ENCODE data around the gene RALGDS. TPM values are rescaled to one million over a fixed set of nuclear protein-coding genes. Genes with fewer than 3 reads are reported as not detected.

RALGDS gene
- total and polyA plus RNA-seq, 2 of the 4 experiments (the other 2 are of a cell fraction), result 13.1 to 36.9 TPM

GRCh38 chr9:133121915-133122550 lies 993 bp upstream of the RALGDS start:
- no peak overlapping the region for H2BK120ac ChIP-seq (ENCODE audit: low read depth, low read length)
- H2BK5ac ChIP-seq (ENCODE audit: low read depth, low read length, poor library complexity, severe bottlenecking), result no peak overlapping the region
- peaks cover 57% of the 10 kb centered on the region for H4K20me1 ChIP-seq (ENCODE audit: insufficient read depth, low read length)
- H3K27ac ChIP-seq (ENCODE audit: insufficient read depth, low read length), result no peak overlapping the region
- peaks cover 30% of the 10 kb centered on the region for H3K9me1 ChIP-seq (ENCODE audit: insufficient read depth, low read length)
- TF ChIP-seq RCOR1 (IDR thresholded peaks at IDR 0.05; ENCODE audit: insufficient replicate concordance, low read length), result no peak
- no peak for TF ChIP-seq MAFK (IDR thresholded peaks at IDR 0.05; ENCODE audit: low read depth, low read length)
- no peak for TF ChIP-seq RFX5 (IDR thresholded peaks at IDR 0.05; ENCODE audit: low read depth, low read length)
- TF ChIP-seq SMC3 (IDR thresholded peaks at IDR 0.05; ENCODE audit: low read depth, low read length), result no peak
- no peak for TF ChIP-seq CHD1 (IDR thresholded peaks at IDR 0.05; ENCODE audit: low read depth, low read length)
- TF ChIP-seq CTCF (conservative IDR thresholded peaks at IDR 0.05; ENCODE audit: low read depth, low read length), result no peak
- TF ChIP-seq BHLHE40 (IDR thresholded peaks at IDR 0.05; ENCODE audit: low read depth, low read length), result no peak
- no peak for TF ChIP-seq NFE2L2 (IDR thresholded peaks at IDR 0.05; ENCODE audit: low read depth, low read length)
- H2BK15ac ChIP-seq (ENCODE audit: low read depth, low read length), result no peak overlapping the region
- H3K9me3 ChIP-seq (ENCODE audit: control insufficient read depth, insufficient read depth, low read length), result no peaks in the 10 kb centered on the region
- no peak overlapping the region for H2BK20ac ChIP-seq (ENCODE audit: low read depth, low read length)
- H4K5ac ChIP-seq (ENCODE audit: low read depth, low read length), result no peak overlapping the region
- no peak overlapping the region for H3K9ac ChIP-seq (ENCODE audit: low read depth, low read length)
- H4K91ac ChIP-seq (ENCODE audit: insufficient read depth, low read depth, low read length), result no peak overlapping the region
- in situ Hi-C loops (cut with MboI; ENCODE audit: low sequenced_read_pairs), result no loop called here
- no peak overlapping the region for H4K8ac ChIP-seq (ENCODE audit: low read depth in 2 of 2, low read length in 2 of 2)
- no peak overlapping the region for H3K18ac ChIP-seq (ENCODE audit: low read depth, low read length)
- no peak overlapping the region for H2AK9ac ChIP-seq (replicated peaks; ENCODE audit: low read depth, low read length, poor library complexity)
- no peaks in the 10 kb centered on the region for H3K36me3 ChIP-seq (ENCODE audit: control insufficient read depth, insufficient read depth, low read length)
- H3K4ac ChIP-seq (ENCODE audit: low read depth, low read length), result peak overlapping the region; percentile 66; the same call in 1 of the 2 replicates
- no peak overlapping the region for H3K23ac ChIP-seq (ENCODE audit: low read depth, low read length)
- peak overlapping the region; percentile 84; the same call in 1 of the 2 replicates for H2AK5ac ChIP-seq (ENCODE audit: low read depth, low read length)
- intact Hi-C loops (cut with micrococcal nuclease), result no loop called here
- no peak for ATAC-seq (ENCODE audit: low read depth)
- ChIA-PET CTCF (interaction anchor here (0.6 kb wide), 1 partner anchor 660 kb away, joined by 7 read pairs; no protein-coding TSS in a partner anchor), POLR2A (ENCODE audit: unreplicated experiment) (no interaction called here)
- no TSS peak for BruUV-seq (replicated peaks)
- peaks cover 26% of the 10 kb centered on the region for H3K4me1 ChIP-seq (ENCODE audit: control insufficient read depth, insufficient read depth, low read length)
- H3K27me3 ChIP-seq (ENCODE audit: control insufficient read depth, insufficient read depth, low read length), result no peaks in the 10 kb centered on the region
- no peak for DNase-seq
- 100% methylated on average over 2 of the region's 8 CpGs; no CpG with 5 or more reads in 1 of the 2 experiments for WGBS, 2 experiments (ENCODE audit: extremely low coverage in 2 of 2, insufficient read length in 1 of 2)
- dilution Hi-C loops (cut with HindIII; ENCODE audit: low sequenced_read_pairs, unreplicated experiment), result no loop called here
- H3K79me1 ChIP-seq (ENCODE audit: low read depth in 1 of 2, low read length in 2 of 2), result peaks cover 37 to 62% of the 10 kb centered on the region in 2 experiments
- H2AFZ ChIP-seq (replicated peaks; ENCODE audit: low read length, poor library complexity), result no peak overlapping the region
- H3K4me3 ChIP-seq (ENCODE audit: insufficient read depth, low read depth, low read length), result no peak overlapping the region
- H3K56ac ChIP-seq (ENCODE audit: extremely low read depth, insufficient read depth, low read length), result no peak overlapping the region
- H3K14ac ChIP-seq (replicated peaks; ENCODE audit: low read depth, low read length), result no peak overlapping the region
- no peak overlapping the region for H3K4me2 ChIP-seq (ENCODE audit: low read depth, low read length)

Measured in IMR-90 (cell line).